Karpas-422 (cell line): ENCODE results near the gene HNRNPLL. TPM values are rescaled to one million over a fixed set of nuclear protein-coding genes. Genes with fewer than 3 reads are reported as not detected.
"Not testable (repeated sequence)": the region's sequence is repeated elsewhere in the genome, so short reads cannot be mapped to it uniquely, and the experiment has no call there.

Source experiments
- DNase-seq: peaks from one replicate; pipeline ENCODE4 v3.0.0-alpha.2; 2015
- H2AFZ ChIP-seq: fragments of 200-600 bp; sonication (generic); 2 replicates; pipeline ENCODE4 v1.6.1; 2014; ENCODE audit warnings: antibody characterized with exemption, low read length, mixed read lengths
- H3K27ac ChIP-seq: fragments of 200-600 bp; sonication (generic); 2 replicates; pipeline ENCODE4 v1.5.1; 2014; ENCODE audit warnings: mild to moderate bottlenecking, low read length, moderate library complexity
- H3K27me3 ChIP-seq: fragments of 200-600 bp; sonication (generic); 2 replicates; pipeline ENCODE4 v1.6.1; 2014; ENCODE audit warnings: low read length, mixed read lengths
- H3K36me3 ChIP-seq: fragments of 200-600 bp; sonication (generic); 2 replicates; pipeline ENCODE4 v1.6.1; 2014; ENCODE audit warnings: low read length, mixed read lengths; ENCODE audit not compliant: insufficient read depth
- H3K4me1 ChIP-seq: fragments of 200-600 bp; sonication (generic); 2 replicates; pipeline ENCODE4 v1.6.1; 2014; ENCODE audit warnings: mild to moderate bottlenecking, low read length, mixed read lengths
- H3K4me2 ChIP-seq: fragments of 200-600 bp; sonication (generic); 2 replicates; pipeline ENCODE4 v1.6.1; 2014; ENCODE audit warnings: low read length, low read depth, mild to moderate bottlenecking; ENCODE audit not compliant: poor library complexity, severe bottlenecking
- H3K4me3 ChIP-seq: fragments of 200-600 bp; sonication (generic); 2 replicates; pipeline ENCODE4 v1.5.1; 2014; ENCODE audit warnings: mild to moderate bottlenecking, antibody characterized with exemption, low read length, mixed read lengths
- H3K79me2 ChIP-seq: fragments of 200-600 bp; sonication (generic); 2 replicates; pipeline ENCODE4 v1.6.1; 2014; ENCODE audit warnings: mild to moderate bottlenecking, low read length, mixed read lengths
- H3K9ac ChIP-seq: fragments of 200-600 bp; sonication (generic); 2 replicates; pipeline ENCODE4 v1.6.0; 2014; ENCODE audit warnings: low read length
- H3K9me2 ChIP-seq: fragments of 200-600 bp; sonication (generic), shearing (Covaris generic); replicated peaks from 2 replicates; pipeline ENCODE4 v1.6.0; 2014; ENCODE audit warnings: mild to moderate bottlenecking, low read length, moderate library complexity; ENCODE audit not compliant: insufficient read depth
- H3K9me3 ChIP-seq: fragments of 300-700, 200-600 bp; sonication (generic); 2 replicates; pipeline ENCODE4 v1.6.1; 2014; ENCODE audit warnings: low read length, mixed read lengths
- H4K20me1 ChIP-seq: fragments of 200-600 bp; sonication (generic); 2 replicates; pipeline ENCODE4 v1.6.1; 2014; ENCODE audit warnings: mild to moderate bottlenecking, antibody characterized with exemption, low read length, low read depth; ENCODE audit not compliant: insufficient read depth
- total RNA-seq: library from RNA; depleted of rRNA; stranded (reverse); fragments of >200 nt; shearing (Covaris generic); gene quantifications from 2 replicates; pipeline ENCODE4 v1.2.3, GENCODE V29; 2014; ENCODE audit warnings: low replicate concordance; rRNA removed

The HNRNPLL gene
- total RNA-seq, result 58.3 and 131 TPM in 2 replicates

GRCh38 chr2:38602732-38603401 lies at the start of gene HNRNPLL:
Gene HNRNPLL (minus strand): TSS chr2:38602928. CDS start chr2:38602626, 302 bp downstream.
- Histone ChIP-seq H3K79me2 (peaks cover 48% of the 10 kb centered on the region), H3K4me1 (peaks cover 77% of the 10 kb centered on the region), H4K20me1 (peaks cover 20% of the 10 kb centered on the region), H3K4me2 (peak within 1 kb of the TSS; percentile 97), H3K27ac (peak within 1 kb of the TSS; percentile 93), H3K36me3 (peaks cover 10% of the 10 kb centered on the region; the same call in 1 of the 2 replicates), H3K9ac (peak within 1 kb of the TSS; percentile 94), H3K4me3 (peak within 1 kb of the TSS; percentile 85), H3K27me3 (no peaks in the 10 kb centered on the region), H3K9me2 (no peaks in the 10 kb centered on the region), H3K9me3 (no peaks in the 10 kb centered on the region), H2AFZ (peak within 1 kb of the TSS; percentile 19; the same call in 1 of the 2 replicates)
- DNase-seq, result peak; percentile 98

- Histone ChIP-seq H2AFZ (no peak overlapping the region), H3K79me2 (no peaks in the 10 kb centered on the region)
Observed at GRCh38 chr2:38650717-38651116, 48.0 kb upstream of the HNRNPLL start.

GRCh38 chr2:38650012-38650411 lies 47.3 kb upstream of the HNRNPLL start:
- no peaks in the 10 kb centered on the region for H3K27me3 ChIP-seq
- peaks cover 13% of the 10 kb centered on the region for H3K4me1 ChIP-seq
- no peak overlapping the region for H2AFZ ChIP-seq
- no peak overlapping the region for H3K4me2 ChIP-seq
- no peaks in the 10 kb centered on the region for H3K9me2 ChIP-seq
- no peaks in the 10 kb centered on the region for H3K9me3 ChIP-seq
- no peaks in the 10 kb centered on the region for H3K79me2 ChIP-seq
- H3K36me3 ChIP-seq, result no peaks in the 10 kb centered on the region
- H3K4me3 ChIP-seq, result no peak overlapping the region
- H3K9ac ChIP-seq, result no peak overlapping the region
- no peak overlapping the region for H3K27ac ChIP-seq
- no peak for DNase-seq
- H4K20me1 ChIP-seq, result no peaks in the 10 kb centered on the region

More at GRCh38 chr2:38650717-38651116, 48.0 kb upstream of the HNRNPLL start:
- H3K4me1 ChIP-seq, result peaks cover 13% of the 10 kb centered on the region
- DNase-seq, result no peak
- H3K9ac ChIP-seq, result no peak overlapping the region
- no peaks in the 10 kb centered on the region for H3K27me3 ChIP-seq
- no peaks in the 10 kb centered on the region for H3K36me3 ChIP-seq
- no peaks in the 10 kb centered on the region for H3K9me3 ChIP-seq
- no peak overlapping the region for H3K4me2 ChIP-seq
- H3K9me2 ChIP-seq, result no peaks in the 10 kb centered on the region
- no peak overlapping the region for H3K27ac ChIP-seq
- no peak overlapping the region for H3K4me3 ChIP-seq
- H4K20me1 ChIP-seq, result no peaks in the 10 kb centered on the region

GRCh38 chr2:38649176-38649728 lies 46.5 kb upstream of the HNRNPLL start:
- Histone ChIP-seq H3K9ac (no peak overlapping the region), H3K27me3 (no peaks in the 10 kb centered on the region)

GRCh38 chr2:38648107-38648761 lies 45.5 kb upstream of the HNRNPLL start:
- Histone ChIP-seq H3K27ac (no peak overlapping the region), H3K79me2 (no peaks in the 10 kb centered on the region), H3K9me2 (no peaks in the 10 kb centered on the region), H4K20me1 (no peaks in the 10 kb centered on the region), H3K4me3 (no peak overlapping the region), H3K4me1 (peaks cover 7% of the 10 kb centered on the region), H3K4me2 (no peak overlapping the region), H3K27me3 (no peaks in the 10 kb centered on the region), H3K9ac (no peak overlapping the region), H3K36me3 (no peaks in the 10 kb centered on the region), H2AFZ (no peak overlapping the region), H3K9me3 (no peaks in the 10 kb centered on the region)
- no peak for DNase-seq

More at GRCh38 chr2:38649176-38649728, 46.5 kb upstream of the HNRNPLL start:
- Histone ChIP-seq H3K36me3 (no peaks in the 10 kb centered on the region), H3K4me1 (peaks cover 13% of the 10 kb centered on the region), H3K4me3 (no peak overlapping the region), H3K9me2 (no peaks in the 10 kb centered on the region), H3K9me3 (no peaks in the 10 kb centered on the region), H3K79me2 (no peaks in the 10 kb centered on the region), H2AFZ (no peak overlapping the region), H4K20me1 (no peaks in the 10 kb centered on the region), H3K4me2 (no peak overlapping the region), H3K27ac (no peak overlapping the region)
- no peak for DNase-seq

GRCh38 chr2:38643683-38644511 lies 41.2 kb upstream of the HNRNPLL start:
- H3K79me2 ChIP-seq, H3K4me2 ChIP-seq, H4K20me1 ChIP-seq, H3K9me2 ChIP-seq, H3K9ac ChIP-seq, H3K9me3 ChIP-seq, DNase-seq, H3K4me3 ChIP-seq, H2AFZ ChIP-seq, H3K4me1 ChIP-seq, H3K27ac ChIP-seq, H3K27me3 ChIP-seq, H3K36me3 ChIP-seq: not testable (repeated sequence)

- Histone ChIP-seq H3K9ac (no peak overlapping the region), H3K9me3 (no peaks in the 10 kb centered on the region), H3K9me2 (no peaks in the 10 kb centered on the region), H2AFZ (no peak overlapping the region), H3K27ac (no peak overlapping the region), H3K4me1 (no peaks in the 10 kb centered on the region), H3K36me3 (no peaks in the 10 kb centered on the region), H3K4me3 (no peak overlapping the region), H3K27me3 (no peaks in the 10 kb centered on the region), H3K4me2 (no peak overlapping the region), H3K79me2 (no peaks in the 10 kb centered on the region), H4K20me1 (no peaks in the 10 kb centered on the region)
- no peak for DNase-seq
Observed at GRCh38 chr2:38643021-38643671, 40.4 kb upstream of the HNRNPLL start.
